Measurements from ENCODE around the gene AK3. TPM values are rescaled to one million over a fixed set of nuclear protein-coding genes. Genes with fewer than 3 reads are reported as not detected.
A peak's percentile ranks its signal among the peaks of the same experiment; 100 is the strongest.
"Not testable (repeated sequence)": the region's sequence is repeated elsewhere in the genome, so short reads cannot be mapped to it uniquely, and the experiment has no call there.

The AK3 gene
- total RNA-seq (21.7 TPM), polyA plus RNA-seq (10 to 100 TPM; 38.0 to 47.3 (median 42.5) TPM)

DNA sequence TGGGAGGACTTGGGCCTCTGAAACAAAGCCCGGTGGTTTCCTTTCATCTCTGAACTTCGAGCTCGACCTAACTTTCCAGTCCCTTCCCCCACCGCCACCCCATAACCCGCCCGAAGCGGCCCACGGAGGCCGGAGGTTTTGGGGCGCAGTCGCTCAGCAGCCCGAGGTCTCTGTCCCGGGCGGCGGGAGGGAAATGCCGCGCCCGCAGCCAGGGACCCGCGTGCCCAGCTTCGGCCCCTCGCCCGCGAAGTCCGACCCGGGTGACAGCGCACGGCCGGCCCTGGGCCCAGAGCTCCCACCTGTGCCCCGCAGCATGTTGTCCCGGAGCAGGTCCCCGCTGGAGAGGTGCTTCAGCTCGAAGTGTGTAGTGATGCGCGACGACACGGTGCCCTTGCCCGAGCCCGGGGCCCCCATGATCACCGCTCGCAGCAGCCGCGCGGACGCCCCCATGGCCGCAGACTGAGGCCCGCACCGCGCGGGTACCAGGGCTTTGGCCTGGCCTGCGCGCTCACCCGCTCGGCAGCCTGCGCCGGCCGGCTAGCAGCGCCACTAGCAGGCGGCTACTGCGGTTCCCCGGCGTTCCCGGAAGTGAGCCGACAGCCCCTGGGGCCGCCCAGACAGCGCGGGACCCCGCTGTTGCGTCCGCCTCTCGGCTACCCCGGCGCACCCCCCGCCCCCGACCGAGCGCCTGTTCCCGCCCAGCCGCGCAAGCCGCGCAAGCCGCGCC is at the start of gene AK3:
Gene AK3, minus strand, starts transcription at position 565 of the 727 bp plus-strand sequence. Its CDS starts 115 bp downstream, at position 450.
- Mint-ChIP-seq H3K27ac (peak within 1 kb of the TSS; percentile 93 to 98 (median 95)), H3K27me3 (no peaks in the 10 kb centered on the region), H3K4me3 (peak within 1 kb of the TSS; percentile 92 to 99 (median 94)), H3K4me1 (peaks cover 16 to 47% (median 29%) of the 10 kb centered on the region in 4 donors), H3K36me3 (no peaks in the 10 kb centered on the region), H3K9me3 (no peaks in the 10 kb centered on the region)
- H3K27me3 ChIP-seq (ENCODE audit: control insufficient read depth, insufficient read depth, low read length) = no peaks in the 10 kb centered on the region
- no peaks in the 10 kb centered on the region for H3K9me3 ChIP-seq (ENCODE audit: control insufficient read depth in 2 of 2, low read length in 2 of 2)
- DNase-seq (peak; percentile 84 to 90 (median 87)), ATAC-seq (ENCODE audit: low read depth in 2 of 2) (peak; percentile 95)
- peak within 1 kb of the TSS; percentile 74 for H3K27ac ChIP-seq (ENCODE audit: insufficient read depth, low read length, poor library complexity, severe bottlenecking)
- no peaks in the 10 kb centered on the region for H3K36me3 ChIP-seq (ENCODE audit: control insufficient read depth, insufficient read depth, low read length)
- peak within 1 kb of the TSS; percentile 93 for H3K4me3 ChIP-seq (ENCODE audit: low read depth, low read length)
- peaks cover 41% of the 10 kb centered on the region for H3K4me1 ChIP-seq (ENCODE audit: control insufficient read depth, insufficient read depth, low read length, poor library complexity, severe bottlenecking)

DNA sequence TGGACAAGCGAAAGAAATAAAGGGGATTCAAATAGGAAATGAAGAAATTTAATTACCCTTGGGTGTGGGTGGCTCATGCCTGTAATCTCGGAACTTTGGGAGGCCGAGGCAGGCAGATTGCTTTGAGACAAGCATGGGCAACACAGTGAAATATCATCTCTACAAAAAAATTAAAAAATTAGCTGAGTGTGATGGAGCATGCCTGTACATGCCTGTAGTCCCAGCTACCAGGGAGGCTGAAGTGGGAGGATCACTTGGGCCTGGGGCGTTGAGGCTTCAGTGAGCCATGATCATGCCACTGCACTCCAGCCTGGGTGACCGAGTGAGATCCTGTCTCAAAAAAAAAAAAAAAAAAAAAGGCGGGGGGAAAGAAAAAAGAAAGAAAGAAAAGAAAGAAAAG is 47.7 kb upstream of the AK3 start:
- H3K27me3 Mint-ChIP-seq = peaks cover 32% of the 10 kb centered on the region
- H3K4me1 ChIP-seq (ENCODE audit: control insufficient read depth, insufficient read depth, low read length, poor library complexity, severe bottlenecking) = peaks cover 11% of the 10 kb centered on the region
- no peak for ATAC-seq (ENCODE audit: low read depth in 2 of 2)
- no peaks in the 10 kb centered on the region for H3K9me3 Mint-ChIP-seq
- H3K36me3 Mint-ChIP-seq = no peaks in the 10 kb centered on the region
- H3K27ac ChIP-seq (ENCODE audit: insufficient read depth, low read length, poor library complexity, severe bottlenecking) = no peak overlapping the region
- no peak overlapping the region for H3K4me3 ChIP-seq (ENCODE audit: low read depth, low read length)
- no peak for DNase-seq
- H3K27ac Mint-ChIP-seq = peak overlapping the region in 1 of 3 donors; percentile 87
- H3K4me3 Mint-ChIP-seq = peak overlapping the region in 1 of 4 donors; percentile 52
- H3K4me1 Mint-ChIP-seq = peaks cover 0 to 18% (median 6%) of the 10 kb centered on the region in 4 donors
- no peaks in the 10 kb centered on the region for H3K9me3 ChIP-seq (ENCODE audit: control insufficient read depth in 2 of 2, low read length in 2 of 2)
- no peaks in the 10 kb centered on the region for H3K27me3 ChIP-seq (ENCODE audit: control insufficient read depth, insufficient read depth, low read length)
- no peaks in the 10 kb centered on the region for H3K36me3 ChIP-seq (ENCODE audit: control insufficient read depth, insufficient read depth, low read length)

DNA sequence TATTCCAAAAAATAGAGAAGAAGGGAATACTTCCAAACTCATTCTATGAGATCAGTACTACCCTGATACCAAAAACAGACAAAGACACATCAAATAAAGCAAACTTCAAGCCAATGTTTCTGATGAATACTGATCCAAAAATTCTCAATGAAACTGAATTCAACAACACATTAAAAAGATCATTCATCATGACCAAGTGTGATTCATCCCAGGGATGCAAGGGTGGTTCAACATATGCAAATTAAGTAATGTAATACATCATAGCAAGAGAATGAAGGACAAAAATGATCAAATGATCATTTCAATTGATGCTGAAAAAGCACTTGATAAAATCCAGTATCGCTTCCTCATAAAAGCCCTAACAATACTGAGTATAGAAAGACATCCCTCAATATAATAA is 46.9 kb upstream of the AK3 start:
- ATAC-seq (ENCODE audit: low read depth in 2 of 2) (no peak), DNase-seq (no peak)
- Mint-ChIP-seq H3K36me3 (no peaks in the 10 kb centered on the region), H3K27ac (no peak overlapping the region), H3K9me3 (no peaks in the 10 kb centered on the region), H3K4me3 (no peak overlapping the region), H3K4me1 (peaks cover 0 to 14% (median 5%) of the 10 kb centered on the region in 4 donors), H3K27me3 (peaks cover 36% of the 10 kb centered on the region)
- Histone ChIP-seq H3K27me3 (ENCODE audit: control insufficient read depth, insufficient read depth, low read length) (no peaks in the 10 kb centered on the region), H3K9me3 (ENCODE audit: control insufficient read depth in 2 of 2, low read length in 2 of 2) (no peaks in the 10 kb centered on the region), H3K4me1 (ENCODE audit: control insufficient read depth, insufficient read depth, low read length, poor library complexity, severe bottlenecking) (peaks cover 6% of the 10 kb centered on the region), H3K36me3 (ENCODE audit: control insufficient read depth, insufficient read depth, low read length) (no peaks in the 10 kb centered on the region), H3K27ac (ENCODE audit: insufficient read depth, low read length, poor library complexity, severe bottlenecking) (no peak overlapping the region), H3K4me3 (ENCODE audit: low read depth, low read length) (no peak overlapping the region)

DNA sequence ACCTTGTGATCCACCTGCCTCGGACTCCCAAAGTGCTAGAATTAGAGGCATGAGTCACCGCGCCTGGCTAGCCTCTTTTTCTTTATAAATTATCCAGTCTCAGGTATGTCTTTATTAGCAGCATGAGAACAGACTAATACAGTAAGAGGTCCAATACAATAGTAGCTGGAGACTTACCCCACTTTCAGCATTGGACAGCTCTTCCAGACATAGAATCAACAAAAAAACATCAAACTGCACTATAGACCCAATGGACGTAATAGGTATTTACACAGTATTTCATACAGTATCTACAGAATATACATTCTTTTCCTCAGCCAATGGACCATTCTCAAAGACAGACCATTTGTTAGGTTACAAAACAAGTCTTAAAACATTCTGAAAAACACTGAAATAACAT is 45.6 kb upstream of the AK3 start:
- no peak for DNase-seq
- Histone ChIP-seq H3K27me3 (ENCODE audit: control insufficient read depth, insufficient read depth, low read length) (peaks cover under 1% of the 10 kb centered on the region), H3K27ac (ENCODE audit: insufficient read depth, low read length, poor library complexity, severe bottlenecking) (no peak overlapping the region), H3K4me1 (ENCODE audit: control insufficient read depth, insufficient read depth, low read length, poor library complexity, severe bottlenecking) (no peaks in the 10 kb centered on the region), H3K36me3 (ENCODE audit: control insufficient read depth, insufficient read depth, low read length) (no peaks in the 10 kb centered on the region), H3K9me3 (ENCODE audit: control insufficient read depth in 2 of 2, low read length in 2 of 2) (no peaks in the 10 kb centered on the region), H3K4me3 (ENCODE audit: low read depth, low read length) (no peak overlapping the region)
- Mint-ChIP-seq H3K27me3 (peaks cover 36% of the 10 kb centered on the region), H3K4me3 (no peak overlapping the region), H3K9me3 (no peaks in the 10 kb centered on the region), H3K4me1 (peaks cover 0 to 6% (median 0%) of the 10 kb centered on the region in 4 donors), H3K27ac (no peak overlapping the region), H3K36me3 (no peaks in the 10 kb centered on the region)
- ATAC-seq (ENCODE audit: low read depth in 2 of 2) = no peak

DNA sequence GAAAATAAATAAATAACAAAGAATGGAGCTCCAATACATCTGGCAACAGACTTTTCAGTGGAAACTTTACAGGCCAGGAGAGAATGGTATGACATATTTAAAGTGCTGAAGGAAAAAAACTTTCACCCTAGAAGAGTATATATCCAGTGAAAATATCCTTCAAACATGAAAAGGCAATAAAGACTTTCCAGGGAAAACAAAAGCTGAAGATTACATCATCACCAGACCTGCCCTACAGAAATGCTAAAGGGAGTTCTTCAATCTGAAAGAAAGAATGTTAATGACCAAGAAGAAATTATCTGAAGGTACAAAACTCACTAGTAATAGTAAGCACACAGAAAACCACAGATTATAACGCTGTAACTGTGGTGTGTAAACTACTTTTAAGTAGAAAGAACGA is 43.4 kb upstream of the AK3 start:
- Histone ChIP-seq H3K9me3 (ENCODE audit: control insufficient read depth in 2 of 2, low read length in 2 of 2) (no peaks in the 10 kb centered on the region), H3K4me3 (ENCODE audit: low read depth, low read length) (no peak overlapping the region), H3K36me3 (ENCODE audit: control insufficient read depth, insufficient read depth, low read length) (no peaks in the 10 kb centered on the region), H3K4me1 (ENCODE audit: control insufficient read depth, insufficient read depth, low read length, poor library complexity, severe bottlenecking) (no peaks in the 10 kb centered on the region), H3K27me3 (ENCODE audit: control insufficient read depth, insufficient read depth, low read length) (peaks cover 6% of the 10 kb centered on the region), H3K27ac (ENCODE audit: insufficient read depth, low read length, poor library complexity, severe bottlenecking) (no peak overlapping the region)
- no peaks in the 10 kb centered on the region for H3K36me3 Mint-ChIP-seq
- H3K27me3 Mint-ChIP-seq = peaks cover 41% of the 10 kb centered on the region
- no peak for ATAC-seq (ENCODE audit: low read depth in 2 of 2)
- no peaks in the 10 kb centered on the region for H3K9me3 Mint-ChIP-seq
- H3K4me3 Mint-ChIP-seq = no peak overlapping the region
- no peaks in the 10 kb centered on the region for H3K4me1 Mint-ChIP-seq
- DNase-seq = no peak
- H3K27ac Mint-ChIP-seq = peak overlapping the region in 1 of 3 donors; percentile 54

DNA sequence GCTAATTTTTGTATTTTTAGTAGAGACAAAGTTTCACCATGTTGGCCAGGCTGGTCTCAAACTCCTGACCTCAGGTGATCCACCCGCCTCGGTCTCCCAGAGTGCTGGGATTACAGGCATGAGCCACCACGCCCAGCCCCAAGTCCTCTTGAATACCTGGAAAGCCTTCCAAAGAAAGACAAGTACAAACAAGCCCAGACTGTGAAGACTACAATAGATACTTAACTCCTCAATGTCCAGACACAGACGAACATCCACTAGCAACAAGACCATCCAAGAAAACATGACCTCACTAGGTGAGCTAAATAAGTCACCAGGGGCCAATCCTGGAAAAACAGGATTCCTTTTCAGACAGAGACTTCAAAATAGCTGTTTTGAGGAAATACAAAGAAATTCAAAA is 42.2 kb upstream of the AK3 start:
- not testable (repeated sequence) for ATAC-seq (ENCODE audit: low read depth in 2 of 2); H3K27ac ChIP-seq (ENCODE audit: insufficient read depth, low read length, poor library complexity, severe bottlenecking); H3K4me3 Mint-ChIP-seq; H3K9me3 Mint-ChIP-seq; H3K4me1 Mint-ChIP-seq; H3K4me3 ChIP-seq (ENCODE audit: low read depth, low read length); DNase-seq; H3K27ac Mint-ChIP-seq; H3K4me1 ChIP-seq (ENCODE audit: control insufficient read depth, insufficient read depth, low read length, poor library complexity, severe bottlenecking); H3K36me3 ChIP-seq (ENCODE audit: control insufficient read depth, insufficient read depth, low read length); H3K36me3 Mint-ChIP-seq; H3K9me3 ChIP-seq (ENCODE audit: control insufficient read depth in 2 of 2, low read length in 2 of 2); H3K27me3 ChIP-seq (ENCODE audit: control insufficient read depth, insufficient read depth, low read length)
- peaks cover 36% of the 10 kb centered on the region for H3K27me3 Mint-ChIP-seq

DNA sequence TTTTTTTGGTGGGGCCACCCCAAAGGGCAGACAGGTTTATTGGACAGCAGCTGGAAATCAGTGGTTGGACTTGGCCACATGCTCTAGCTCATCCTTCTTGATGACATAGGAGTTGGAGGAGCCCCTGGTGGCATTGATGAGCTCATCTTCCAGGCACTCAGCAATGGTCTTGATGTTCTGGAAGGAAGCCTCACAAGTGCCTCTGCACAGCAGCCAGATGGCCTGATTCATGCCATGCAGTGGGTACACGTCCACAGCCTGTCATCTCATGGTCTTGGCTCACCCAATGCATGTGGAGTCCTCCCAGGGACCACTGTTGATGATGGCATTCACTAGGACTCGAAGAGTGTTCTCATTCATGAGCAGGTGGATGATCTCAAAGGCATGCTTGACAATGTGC is 40.4 kb upstream of the AK3 start:
- Mint-ChIP-seq H3K27me3 (peaks cover 31% of the 10 kb centered on the region), H3K9me3 (no peaks in the 10 kb centered on the region), H3K4me3 (no peak overlapping the region), H3K4me1 (no peaks in the 10 kb centered on the region), H3K27ac (no peak overlapping the region), H3K36me3 (no peaks in the 10 kb centered on the region)
- Histone ChIP-seq H3K4me1 (ENCODE audit: control insufficient read depth, insufficient read depth, low read length, poor library complexity, severe bottlenecking) (no peaks in the 10 kb centered on the region), H3K4me3 (ENCODE audit: low read depth, low read length) (no peak overlapping the region), H3K27me3 (ENCODE audit: control insufficient read depth, insufficient read depth, low read length) (peaks cover 6% of the 10 kb centered on the region), H3K9me3 (ENCODE audit: control insufficient read depth in 2 of 2, low read length in 2 of 2) (no peaks in the 10 kb centered on the region), H3K27ac (ENCODE audit: insufficient read depth, low read length, poor library complexity, severe bottlenecking) (no peak overlapping the region), H3K36me3 (ENCODE audit: control insufficient read depth, insufficient read depth, low read length) (no peaks in the 10 kb centered on the region)
- DNase-seq (no peak), ATAC-seq (ENCODE audit: low read depth in 2 of 2) (no peak)

DNA sequence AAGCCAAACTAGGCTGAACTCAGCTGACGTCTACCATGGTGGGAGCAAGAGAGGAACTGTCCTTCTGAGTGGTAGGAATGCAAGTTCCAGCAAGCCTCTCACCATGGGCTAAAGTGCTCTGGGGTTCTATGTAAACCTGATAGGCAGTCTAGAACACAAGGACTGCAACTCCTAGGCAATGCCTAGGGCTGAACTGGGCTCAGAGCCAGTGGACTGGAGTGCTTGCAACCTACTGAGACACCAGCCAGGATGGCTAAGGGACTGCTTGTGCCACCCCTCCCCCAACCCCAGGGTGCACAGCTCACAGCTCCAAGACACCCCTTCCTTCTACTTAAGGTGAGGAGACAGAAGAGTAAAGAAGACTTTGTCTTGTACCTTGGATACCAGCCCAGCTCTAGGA is 39.6 kb upstream of the AK3 start:
- Mint-ChIP-seq H3K27ac (no peak overlapping the region), H3K4me1 (no peaks in the 10 kb centered on the region), H3K9me3 (no peaks in the 10 kb centered on the region), H3K36me3 (no peaks in the 10 kb centered on the region), H3K27me3 (peaks cover 28% of the 10 kb centered on the region), H3K4me3 (no peak overlapping the region)
- Histone ChIP-seq H3K9me3 (ENCODE audit: control insufficient read depth in 2 of 2, low read length in 2 of 2) (no peaks in the 10 kb centered on the region), H3K27ac (ENCODE audit: insufficient read depth, low read length, poor library complexity, severe bottlenecking) (no peak overlapping the region), H3K4me3 (ENCODE audit: low read depth, low read length) (no peak overlapping the region), H3K36me3 (ENCODE audit: control insufficient read depth, insufficient read depth, low read length) (no peaks in the 10 kb centered on the region), H3K27me3 (ENCODE audit: control insufficient read depth, insufficient read depth, low read length) (peaks cover 6% of the 10 kb centered on the region), H3K4me1 (ENCODE audit: control insufficient read depth, insufficient read depth, low read length, poor library complexity, severe bottlenecking) (no peaks in the 10 kb centered on the region)
- no peak for DNase-seq
- ATAC-seq (ENCODE audit: low read depth in 2 of 2) = no peak
